HG03354 (cell line): Measurements from ENCODE around the gene KCNK18.

Experiments used
- ATAC-seq: cut with Tn5 transposase; IDR thresholded peaks from one replicate; pipeline ENCODE4 v1.9.1; 2021; ENCODE audit warnings: mild to moderate bottlenecking; ENCODE audit not compliant: unreplicated experiment, poor library complexity, severe bottlenecking

Gene KCNK18

GRCh38 chr10:117197189-117197588 lies at the start of gene KCNK18:
TSS of gene KCNK18 (plus strand) at chr10:117197489. CDS start at chr10:117197489, 0 bp downstream.
- no peak for ATAC-seq

- ATAC-seq: no peak
Observed at GRCh38 chr10:117148284-117148683, 49.0 kb upstream of the KCNK18 start.

GRCh38 chr10:117152668-117153067 lies 44.6 kb upstream of the KCNK18 start:
- ATAC-seq: no peak

GRCh38 chr10:117158297-117158696 lies 39.0 kb upstream of the KCNK18 start:
- ATAC-seq: no peak

- no peak for ATAC-seq
Observed at GRCh38 chr10:117159390-117159789, 37.9 kb upstream of the KCNK18 start.

GRCh38 chr10:117160567-117160966 lies 36.7 kb upstream of the KCNK18 start:
- ATAC-seq: no peak

- ATAC-seq: no peak
Observed at GRCh38 chr10:117161386-117162033, 35.8 kb upstream of the KCNK18 start.

GRCh38 chr10:117162093-117163060 lies 34.9 kb upstream of the KCNK18 start:
- no peak for ATAC-seq

GRCh38 chr10:117163061-117163953 lies 34.0 kb upstream of the KCNK18 start:
- ATAC-seq: no peak

GRCh38 chr10:117163954-117164548 lies 33.2 kb upstream of the KCNK18 start:
- ATAC-seq: no peak

- no peak for ATAC-seq
Observed at GRCh38 chr10:117164592-117165537, 32.4 kb upstream of the KCNK18 start.

GRCh38 chr10:117165538-117166417 lies 31.5 kb upstream of the KCNK18 start:
- no peak for ATAC-seq

GRCh38 chr10:117166418-117167345 lies 30.6 kb upstream of the KCNK18 start:
- ATAC-seq: no peak

GRCh38 chr10:117167346-117167788 lies 29.9 kb upstream of the KCNK18 start:
- ATAC-seq: no peak

GRCh38 chr10:117167789-117168674 lies 29.3 kb upstream of the KCNK18 start:
- peak; percentile 85 for ATAC-seq

GRCh38 chr10:117168729-117169128 lies 28.6 kb upstream of the KCNK18 start:
- ATAC-seq: no peak
